PC-3 (cell line): ENCODE measurements around the gene DNAL1.

Experiments used
- CTCF ChIP-seq: fragments of 300-600 bp; sonication (generic); conservative IDR thresholded peaks from 2 replicates; pipeline ENCODE4 v1.5.1; 2017; ENCODE audit warnings: antibody characterized with exemption, low read depth, mild to moderate bottlenecking, low read length
- EZH2 ChIP-seq: fragments of 300-600 bp; sonication (generic); IDR thresholded peaks from one replicate; pipeline ENCODE4 v1.6.1; 2017; ENCODE audit warnings: antibody characterized with exemption, mild to moderate bottlenecking, low read length; ENCODE audit not compliant: unreplicated experiment

- no peak for TF ChIP-seq CTCF
- no peak for TF ChIP-seq EZH2
These were observed 39.8 kb downstream of the DNAL1 start for GRCh38 chr14:73684627-73685026.
